NCI-H2107 treated with DMSO at 0.1 percent for 48 hours (cell line): ENCODE results near the gene SMURF2.
"Not testable (repeated sequence)": the region's sequence is repeated elsewhere in the genome, so short reads cannot be mapped to it uniquely, and the experiment has no call there.

Experiments used
- DNase-seq: peaks from one replicate; lab custom pipeline; 2025; ENCODE audit not compliant: unreplicated experiment; lab: John Stamatoyannopoulos, UW

SMURF2 gene

DNA sequence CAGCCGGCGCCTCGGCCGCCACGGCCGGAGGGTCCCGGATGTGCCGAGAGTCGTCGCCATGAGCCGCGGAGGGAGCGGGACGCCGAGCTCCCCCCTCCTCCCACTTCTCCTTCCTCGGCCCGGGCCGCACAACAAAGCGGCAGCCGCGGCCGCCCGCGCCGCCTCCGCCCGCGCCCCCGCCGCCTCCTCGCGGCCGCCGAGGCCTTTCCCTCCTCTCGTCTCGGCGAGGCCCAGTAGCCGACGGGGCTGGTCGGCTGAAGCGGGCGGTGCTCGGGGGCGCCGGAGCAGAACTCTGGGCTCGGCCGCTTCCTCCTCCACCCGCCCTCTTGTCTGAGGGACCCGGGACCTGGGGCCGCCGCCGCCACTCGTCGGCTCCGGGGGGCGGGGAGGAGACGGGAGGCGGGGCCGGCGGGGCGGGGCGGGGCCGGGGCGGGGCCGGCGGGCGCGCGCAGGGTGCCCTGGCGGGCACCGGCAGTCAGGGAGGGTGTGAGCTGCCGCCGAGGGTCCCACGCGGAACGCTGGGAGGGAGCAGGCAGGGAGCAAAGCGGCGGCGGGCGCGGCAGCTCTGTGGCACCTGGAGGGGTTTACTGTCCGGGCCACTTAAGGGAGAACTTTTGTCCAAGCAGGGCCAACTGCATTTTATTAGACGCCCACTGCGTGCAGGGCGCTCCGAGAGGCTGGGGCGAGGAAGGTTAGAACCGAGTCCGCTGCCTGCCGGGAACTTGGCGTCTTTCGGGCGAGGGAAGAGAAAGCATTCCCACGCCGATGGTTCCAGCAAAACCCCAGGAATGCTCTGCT, at the start of gene SMURF2:
Gene SMURF2, minus strand, starts transcription at position 332 of the 798 bp plus-strand sequence. CDS start 427 bp downstream, outside the sequence.
- DNase-seq, result no peak

DNA sequence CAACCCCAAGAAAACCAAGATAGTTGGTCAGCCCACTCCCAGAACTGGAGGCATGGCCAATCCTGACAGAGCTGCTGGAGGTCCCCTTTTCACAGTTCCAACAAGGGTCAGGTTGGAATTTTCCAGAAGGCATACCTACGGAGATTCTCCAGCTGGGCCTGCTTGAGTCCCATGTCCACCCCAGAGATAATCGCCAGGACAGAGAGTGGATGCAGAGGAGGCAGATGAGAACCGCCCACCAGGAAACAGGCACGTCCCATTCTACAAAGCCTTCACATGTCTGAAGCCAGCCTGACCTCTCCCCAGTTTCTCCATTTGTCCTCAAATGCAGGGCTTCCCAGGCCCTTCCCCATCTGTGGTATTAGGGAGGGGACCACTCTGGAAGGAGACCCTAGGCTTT, 47.4 kb upstream of the SMURF2 start:
- no peak for DNase-seq

DNA sequence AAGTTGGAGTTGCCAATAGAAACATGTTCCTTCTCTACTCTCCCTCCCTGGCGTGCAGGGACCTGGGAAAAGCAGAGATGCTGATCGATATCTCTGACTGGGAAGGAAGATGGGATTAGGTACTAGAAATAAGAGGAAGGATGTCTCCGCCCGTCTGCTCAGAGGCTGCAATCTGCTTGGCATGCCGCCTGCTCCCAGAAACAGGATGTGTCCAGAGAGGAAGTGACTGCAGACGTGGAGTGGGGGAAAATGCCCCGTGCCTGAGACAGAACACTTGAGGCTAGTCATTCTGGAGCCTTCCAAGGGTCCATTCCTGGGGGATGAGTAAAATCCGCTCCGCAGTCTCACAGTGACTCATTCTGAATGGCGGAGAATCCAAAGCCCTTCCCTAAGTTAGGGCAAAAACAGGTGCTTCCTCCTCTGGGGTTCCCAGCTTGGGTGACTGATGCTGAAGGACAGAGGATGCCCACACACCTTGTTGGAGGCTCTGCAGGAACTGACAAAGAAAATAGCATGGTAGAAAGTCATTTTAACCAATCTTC, 45.0 kb upstream of the SMURF2 start:
- DNase-seq, result no peak

DNA sequence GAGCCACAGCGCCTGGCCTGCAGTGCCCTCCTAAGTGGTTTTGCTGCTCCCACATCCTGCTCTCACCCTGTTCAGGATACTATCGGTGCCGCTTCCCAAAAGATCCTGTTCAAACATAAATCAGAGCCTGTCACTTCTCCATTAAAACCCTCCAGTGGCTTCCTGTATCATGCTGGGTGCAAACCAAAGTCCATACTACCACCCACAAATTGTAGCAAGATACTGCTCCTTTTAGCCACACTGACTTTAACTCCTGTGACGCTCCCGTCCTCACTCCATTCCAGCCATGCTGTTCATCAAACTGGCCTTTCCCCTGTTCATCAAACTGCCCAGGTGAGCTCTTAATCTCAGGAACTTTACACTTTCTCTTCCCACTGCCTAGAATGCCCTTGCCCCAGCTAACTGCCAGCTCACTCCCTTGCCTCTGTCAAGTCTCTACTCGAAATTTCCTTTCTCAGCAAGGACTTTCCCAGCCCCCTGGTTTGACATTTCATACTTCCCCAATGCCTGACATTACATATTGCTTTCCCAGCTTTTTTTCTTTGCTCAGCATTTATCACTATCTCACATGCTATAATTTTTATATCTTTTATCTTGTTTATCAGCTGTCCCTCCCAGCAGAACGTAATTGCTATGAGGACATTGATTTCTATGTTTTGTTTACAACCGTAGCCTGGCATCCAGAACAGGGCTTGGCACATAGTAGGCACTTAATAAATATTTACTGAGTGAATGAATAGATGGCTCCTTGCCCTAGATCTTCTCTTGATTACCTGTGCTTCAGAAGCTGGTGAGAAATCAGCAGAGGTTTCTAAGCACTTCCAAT, 44.3 kb upstream of the SMURF2 start:
- no peak for DNase-seq

DNA sequence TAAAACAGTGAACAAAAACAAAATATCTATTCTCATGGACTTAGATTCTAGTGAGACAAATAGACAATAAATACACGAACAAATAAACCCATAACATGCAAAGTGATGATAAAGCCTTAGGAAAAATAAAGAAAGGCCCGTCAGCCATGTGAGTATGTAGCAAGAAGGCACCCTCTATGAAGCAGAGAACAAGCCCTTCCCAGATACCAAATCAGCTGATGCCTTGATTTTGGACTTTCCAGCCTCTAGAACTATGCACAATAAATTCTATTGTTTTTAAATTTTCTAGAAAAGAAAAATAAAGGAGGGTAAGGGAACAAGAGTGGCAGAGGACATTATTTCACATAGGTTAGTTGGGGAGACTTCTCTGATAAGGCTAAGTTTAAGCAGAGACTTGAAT, 40.7 kb upstream of the SMURF2 start:
- DNase-seq, result no peak

DNA sequence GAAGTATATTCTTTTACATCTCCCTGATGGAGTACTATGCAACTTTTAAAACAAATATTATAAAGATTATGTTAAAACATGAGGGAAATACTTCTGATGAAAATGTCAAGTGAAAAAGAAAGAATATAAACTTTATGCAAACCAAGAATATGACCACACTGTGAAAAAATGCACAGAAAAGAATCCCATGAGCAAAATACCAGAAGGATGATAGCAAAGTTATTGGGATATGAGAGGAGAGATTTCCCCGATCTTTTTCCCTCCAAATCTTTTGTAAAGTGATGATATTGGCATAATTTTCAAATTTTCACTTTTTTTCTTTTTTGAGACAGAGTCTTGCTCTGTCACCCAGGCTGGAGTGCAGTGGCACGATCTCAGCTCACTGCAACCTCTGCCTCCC, 36.6 kb upstream of the SMURF2 start:
- no peak for DNase-seq

DNA sequence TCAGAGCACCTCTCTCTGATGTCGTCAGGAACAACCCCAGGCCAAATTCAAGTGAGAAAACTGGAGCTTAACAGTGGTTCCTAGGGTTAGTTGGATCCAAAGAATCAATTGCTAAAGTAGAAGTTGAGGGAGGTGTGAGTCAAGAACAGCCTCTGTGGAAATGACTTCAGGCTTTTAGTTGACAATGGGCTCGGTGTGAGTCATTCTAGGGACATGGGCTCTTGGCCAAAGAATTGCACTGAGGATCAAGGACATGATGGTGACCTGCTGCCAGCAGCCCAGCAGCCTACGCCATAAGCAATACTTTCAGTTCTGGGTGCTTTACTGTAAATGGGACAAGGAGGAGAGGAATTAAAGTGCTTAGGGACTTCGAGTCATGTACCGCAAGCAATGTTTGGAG, 32.1 kb upstream of the SMURF2 start:
- no peak for DNase-seq

DNA sequence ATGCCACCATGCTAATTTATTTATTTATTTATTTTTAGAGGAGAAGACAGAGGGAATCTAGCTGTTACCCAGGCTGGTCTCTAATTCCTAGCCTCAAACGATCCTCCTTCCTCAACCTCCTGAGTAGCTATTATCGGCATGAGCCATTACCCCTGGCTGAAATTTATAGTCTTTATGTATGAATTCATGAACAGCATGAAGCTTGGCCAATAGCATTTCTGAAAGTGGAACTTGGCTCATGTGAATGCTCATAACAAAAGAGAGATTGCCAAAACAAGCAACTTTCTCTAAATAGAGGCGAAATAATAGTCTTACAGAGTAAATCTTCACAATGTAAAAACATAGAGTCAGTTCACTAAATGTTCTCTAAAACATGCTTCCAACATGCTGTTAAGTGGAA, 30.1 kb upstream of the SMURF2 start:
- DNase-seq, result no peak

DNA sequence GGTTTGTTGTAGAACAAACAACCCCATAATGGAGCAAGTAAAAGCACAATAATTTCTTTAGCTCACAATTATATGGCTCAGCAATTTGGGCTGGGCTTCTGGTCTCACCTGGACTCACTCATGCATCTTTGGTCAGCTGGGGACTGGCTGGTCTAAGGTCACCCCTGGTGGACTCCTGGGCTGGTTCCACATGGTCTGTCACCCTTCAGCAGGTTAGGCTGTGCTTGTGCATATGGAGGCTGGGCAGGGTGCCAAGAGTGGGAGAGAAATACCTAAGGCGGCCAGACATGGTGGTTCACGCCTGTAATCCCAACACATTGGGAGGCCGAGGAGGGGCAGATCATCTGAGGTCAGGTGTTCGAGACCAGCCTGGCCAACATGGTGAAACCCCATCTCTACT, 27.0 kb upstream of the SMURF2 start:
- DNase-seq, result no peak

DNA sequence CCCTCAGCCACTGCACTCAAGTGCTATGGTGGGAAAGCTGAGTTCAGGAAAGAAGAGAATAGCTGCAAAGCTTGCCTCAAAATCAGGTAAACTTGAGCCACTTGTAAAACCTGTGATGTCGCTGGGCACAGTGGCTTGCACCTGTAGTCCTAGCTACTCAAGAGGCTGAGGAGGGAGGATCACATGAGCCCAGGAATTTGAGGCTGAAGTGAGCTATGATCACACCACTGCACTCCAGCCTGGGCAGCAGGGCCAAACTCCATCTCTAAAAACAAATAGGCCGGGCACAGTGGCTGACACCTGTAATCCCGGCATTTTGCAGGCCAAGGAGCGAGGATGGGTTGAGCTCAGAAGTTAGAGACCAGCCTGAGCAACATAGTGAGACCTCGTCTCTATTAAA, 26.4 kb upstream of the SMURF2 start:
- DNase-seq, result no peak

DNA sequence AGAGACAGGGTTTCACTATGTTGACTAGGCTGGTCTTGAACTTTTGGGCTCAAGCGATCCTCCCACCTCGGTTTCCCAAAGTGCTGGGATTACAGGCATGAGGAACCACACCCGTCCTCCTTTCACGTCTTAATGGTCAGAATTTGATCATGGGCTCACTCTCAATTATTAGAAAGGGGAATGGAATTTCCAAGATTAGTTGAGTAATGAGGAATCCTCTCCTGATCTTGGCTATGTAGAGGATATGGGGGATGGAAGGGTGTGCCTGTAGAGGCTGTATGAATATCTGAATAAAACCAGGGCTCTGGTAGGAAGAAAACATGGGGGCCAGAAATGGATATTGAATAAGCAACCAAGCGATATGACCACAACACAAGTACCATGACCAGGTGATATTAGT, 25.9 kb upstream of the SMURF2 start:
- DNase-seq, result no peak

DNA sequence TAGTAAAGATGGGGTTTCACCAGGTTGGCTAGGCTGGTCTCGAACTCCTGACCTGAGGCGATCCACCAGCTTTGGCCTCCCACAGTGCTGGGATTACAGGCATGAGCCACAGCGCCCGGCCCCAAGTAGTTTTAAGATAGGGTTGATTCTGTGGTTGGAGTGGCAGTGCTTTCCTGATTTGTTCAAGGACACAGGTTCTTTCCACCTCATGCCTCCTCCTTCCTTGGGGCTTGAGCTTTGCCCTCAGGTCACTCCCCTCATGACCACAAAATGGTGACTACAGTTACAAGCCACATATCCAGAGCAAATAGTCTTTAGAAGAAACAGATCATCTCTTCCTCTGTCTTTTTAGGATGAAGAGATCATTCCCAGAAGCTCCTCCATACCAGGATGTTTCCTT, 25.3 kb upstream of the SMURF2 start:
- DNase-seq, result no peak

DNA sequence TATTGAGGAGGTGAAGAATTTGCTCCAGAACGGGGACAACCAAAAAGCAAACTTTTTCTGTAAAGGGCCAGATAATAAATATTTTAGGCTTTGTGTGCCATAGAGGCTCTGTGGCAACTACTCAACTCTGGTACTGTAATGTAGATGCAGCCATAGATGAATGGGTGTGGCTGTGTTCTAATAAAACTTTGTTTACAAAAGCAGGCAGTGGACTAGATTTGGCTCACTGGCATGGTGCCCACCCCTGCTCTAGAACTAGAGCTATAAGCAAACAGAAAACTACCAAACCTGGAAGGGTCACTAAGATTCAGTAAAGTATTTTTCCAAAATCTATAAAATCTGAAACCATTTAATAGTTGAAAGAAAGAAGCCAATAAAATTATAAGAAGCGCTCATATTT, 24.6 kb upstream of the SMURF2 start:
- no peak for DNase-seq

DNA sequence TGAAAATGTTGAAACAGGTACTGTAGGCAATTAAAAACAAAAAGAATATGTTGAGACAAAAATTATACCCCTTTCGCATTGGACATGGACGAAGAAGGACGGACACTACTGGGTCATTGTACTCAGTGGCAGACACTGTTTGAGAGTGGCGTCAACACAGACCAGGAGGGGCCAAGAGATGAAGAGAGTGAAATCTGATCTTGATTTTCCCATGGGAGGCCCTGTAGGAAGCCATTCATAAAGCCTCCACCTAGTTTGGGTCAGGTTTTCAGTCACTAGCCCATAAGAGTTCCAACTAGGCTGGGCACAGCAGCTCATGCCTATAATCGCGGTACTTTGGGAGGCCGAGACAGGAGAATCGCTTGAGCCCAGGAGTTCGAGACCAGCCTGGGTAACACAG, 23.6 kb upstream of the SMURF2 start:
- DNase-seq, result peak; percentile 92

DNA sequence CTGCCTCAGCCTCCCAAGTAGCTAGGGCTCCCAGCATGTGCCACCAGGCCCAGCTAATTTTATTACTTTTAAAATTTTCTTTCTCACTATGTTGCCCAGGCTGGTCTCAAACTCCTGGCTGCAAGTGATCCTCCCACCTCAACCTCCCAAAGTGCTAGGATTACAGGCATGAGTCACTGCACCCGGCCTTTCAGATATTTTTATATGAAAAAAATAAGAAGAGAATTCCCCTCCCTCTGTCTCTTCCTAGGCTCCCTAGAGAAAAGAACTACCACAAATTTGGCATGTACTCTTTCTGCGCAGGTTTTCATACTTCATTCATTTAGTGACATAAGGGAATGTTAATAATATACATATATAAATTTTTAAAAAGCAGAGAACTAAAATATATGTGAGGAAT, 21.7 kb upstream of the SMURF2 start:
- DNase-seq, result no peak

DNA sequence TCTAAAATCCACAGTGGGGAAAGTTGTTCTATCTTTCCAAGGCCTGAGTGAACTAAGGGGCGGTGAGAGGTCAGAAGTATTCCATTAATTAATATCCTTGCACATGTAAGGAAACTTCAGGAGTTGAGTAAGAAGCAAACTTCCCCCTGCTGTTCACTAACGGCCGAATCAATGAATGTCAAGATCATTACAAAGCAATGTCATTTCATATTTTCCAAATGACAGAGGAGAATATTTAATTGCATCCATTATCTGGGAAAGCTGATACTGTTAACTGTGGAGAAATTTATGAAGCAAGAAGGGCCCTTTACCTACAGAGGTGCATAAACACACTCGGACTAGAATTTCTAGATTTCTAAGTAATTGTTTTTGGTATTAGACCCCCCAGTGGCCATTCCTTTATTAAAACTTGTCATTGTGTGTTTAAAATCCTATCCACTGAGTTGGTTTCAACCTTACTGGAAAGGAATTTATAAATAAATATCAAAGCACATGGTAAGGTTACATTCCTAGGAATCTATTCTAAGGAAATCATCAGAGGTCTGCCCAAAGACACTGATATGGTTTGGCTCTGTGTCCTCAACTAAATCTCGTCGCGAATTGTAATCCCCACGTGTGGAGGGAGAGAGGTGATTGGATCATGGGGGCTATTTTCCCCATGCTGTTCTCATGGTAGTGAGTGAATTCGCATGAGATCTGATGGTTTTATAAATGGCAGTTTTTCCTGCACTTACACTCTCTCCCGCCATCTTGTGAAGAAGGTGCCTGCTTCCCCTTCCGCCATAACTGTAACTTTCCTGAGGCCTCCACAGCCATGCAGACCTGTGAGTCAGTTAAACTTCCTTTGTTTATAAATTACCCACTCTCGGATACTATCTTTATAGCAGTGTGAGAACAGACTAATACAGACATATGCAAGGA, 20.4 kb upstream of the SMURF2 start:
- no peak for DNase-seq

DNA sequence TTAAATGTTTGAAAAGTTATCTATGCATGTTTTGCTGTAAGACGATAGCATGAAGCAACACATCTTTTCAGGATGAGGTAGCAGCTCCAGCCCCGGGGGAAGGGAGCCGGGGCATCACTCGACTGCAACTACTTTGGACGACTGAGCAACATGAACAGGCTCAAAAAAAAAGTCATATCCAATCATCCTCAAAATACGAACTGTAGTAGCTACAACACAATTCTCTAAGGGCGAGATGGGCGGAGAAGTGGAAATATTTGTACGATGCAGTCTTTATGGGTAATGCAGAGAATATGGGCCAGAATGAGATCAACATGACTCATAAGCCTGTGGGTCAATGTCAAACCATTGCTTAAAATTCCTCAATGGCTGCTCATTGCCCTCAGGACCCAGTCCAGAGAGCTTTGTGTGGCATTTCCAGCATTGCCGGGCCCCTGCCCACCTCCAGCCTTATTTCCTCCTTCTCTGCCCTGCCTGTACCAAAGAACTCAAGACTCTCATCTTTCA, 17.7 kb upstream of the SMURF2 start:
- DNase-seq, result no peak

DNA sequence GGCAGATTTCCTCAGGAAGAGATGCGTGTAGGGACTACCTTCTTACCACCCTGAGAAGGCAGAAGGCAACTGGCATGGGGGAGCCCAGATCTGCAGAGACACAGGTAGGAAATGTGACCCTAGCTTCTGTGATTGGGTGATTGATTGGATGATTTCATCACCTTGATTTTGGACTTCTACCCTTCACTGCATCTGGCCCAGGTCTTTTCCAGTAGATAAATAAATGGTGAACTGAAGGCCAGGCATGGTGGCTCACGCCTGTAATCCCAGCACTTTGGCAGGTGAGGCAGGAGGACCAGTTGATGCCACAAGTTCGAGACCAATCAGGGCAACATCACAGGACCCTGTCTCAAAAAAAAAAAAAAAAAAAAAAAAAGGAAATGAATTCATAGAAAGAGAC, 14.7 kb upstream of the SMURF2 start:
- no peak for DNase-seq

DNA sequence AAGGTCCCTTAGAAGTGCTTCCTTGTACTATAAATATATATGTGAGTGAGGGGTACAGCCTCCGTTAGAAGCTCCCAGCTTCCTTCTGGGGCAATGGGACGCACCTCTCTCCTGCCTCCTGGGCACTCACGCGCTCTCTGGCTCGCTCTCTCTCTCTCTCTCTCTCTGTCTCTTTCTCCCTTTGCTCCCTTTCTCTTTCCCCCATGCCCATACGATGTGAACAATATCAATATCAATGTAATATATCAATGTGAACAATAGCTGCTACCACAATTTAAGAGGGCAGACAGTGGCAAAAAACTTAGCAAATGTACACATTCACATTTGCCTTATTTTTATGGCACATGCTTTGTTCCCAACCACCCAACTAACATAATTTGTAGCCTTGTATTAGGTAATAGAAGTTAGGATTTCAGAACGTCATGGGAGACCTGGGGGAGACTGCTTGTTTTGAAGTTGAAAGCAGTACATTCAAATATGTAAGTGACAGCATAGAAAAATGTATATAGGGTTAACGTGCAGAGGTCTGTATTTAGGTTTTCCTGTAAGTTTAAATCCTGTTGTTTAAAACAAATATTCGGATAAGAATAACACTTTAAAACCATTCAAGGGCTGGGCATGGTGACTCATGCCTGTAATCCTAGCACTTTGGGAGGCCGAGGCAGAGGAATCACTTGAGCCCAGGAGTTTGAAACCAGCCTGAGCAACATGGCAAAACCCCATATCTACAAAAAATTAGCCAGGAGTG, 8.9 kb upstream of the SMURF2 start:
- not testable (repeated sequence) for DNase-seq
